B cell (primary cell): ENCODE results near the gene SHB. TPM values are rescaled to one million over a fixed set of nuclear protein-coding genes. Genes with fewer than 3 reads are reported as not detected.

Experiments
- ATAC-seq: fragments of 200-7000 bp; cut with Tn5 transposase; one replicate; pipeline ENCODE4 v1.10.0; 2021; ENCODE audit warnings: low read depth, mild to moderate bottlenecking, moderate number of reproducible peaks, moderate library complexity
- CTCF ChIA-PET: fragments of 350-600 bp; sonication (Branson Sonifier 250); formaldehyde crosslinking; loops from one replicate; lab custom pipeline; 2021; ENCODE audit warnings: antibody characterized with exemption, inconsistent platforms; lab: Charles Lee
- POLR2A ChIA-PET: fragments of 350-600 bp; sonication (Branson Sonifier 250); formaldehyde crosslinking; loops from one replicate; lab custom pipeline; 2021; ENCODE audit warnings: antibody characterized with exemption; lab: Charles Lee
- DNase-seq: peaks from one replicate; pipeline ENCODE4 v3.0.0; 2013
- H2AFZ ChIP-seq: 2 replicates; pipeline ENCODE4 v1.6.1; 2012; ENCODE audit warnings: mild to moderate bottlenecking, low read depth, low read length; ENCODE audit not compliant: insufficient read depth, poor library complexity, severe bottlenecking
- H3K27ac ChIP-seq, 2 donors: 1 replicate in 1 of 2; 2 replicates in 1 of 2; pipeline ENCODE4 v1.5.1; 2012 to 2013; ENCODE audit warnings: low read length in 2 of 2, mild to moderate bottlenecking in 2 of 2, moderate library complexity in 1 of 2
- H3K27me3 ChIP-seq, 4 experiments: fragments of 200-600 bp in 1 of 4; sonication (generic) in 1 of 4; replicated peaks in 1 of 4; 1 replicate in 2 of 4; 2 replicates in 2 of 4; pipeline versions ENCODE4 v1.6.1 to v1.7.0; 2013 to 2016; ENCODE audit warnings: low read length in 3 of 4, mild to moderate bottlenecking in 2 of 4, mixed read lengths in 1 of 4, moderate library complexity in 1 of 4; ENCODE audit not compliant: insufficient read depth in 4 of 4, control insufficient read depth in 3 of 4; ENCODE audit errors: control extremely low read depth in 1 of 4
- H3K36me3 ChIP-seq, 2 experiments: replicated peaks in 1 of 2; 1 replicate in 1 of 2; 2 replicates in 1 of 2; pipeline versions ENCODE4 v1.6.1 to v1.7.1; 2013; ENCODE audit warnings: low read length in 1 of 2; ENCODE audit not compliant: insufficient read depth in 2 of 2, control insufficient read depth in 1 of 2; ENCODE audit errors: control extremely low read depth in 1 of 2, extremely low read depth in 1 of 2
- H3K4me1 ChIP-seq, 2 donors: fragments of 200-600 bp in 1 of 2; sonication (generic) in 1 of 2; 1 replicate in 1 of 2; 2 replicates in 1 of 2; pipeline versions ENCODE4 v1.5.1 to v1.6.1; 2013 to 2017; ENCODE audit warnings: low read length in 2 of 2; ENCODE audit not compliant: control insufficient read depth in 2 of 2, insufficient read depth in 2 of 2
- H3K4me2 ChIP-seq: replicated peaks from 2 replicates; pipeline ENCODE3; 2012; ENCODE audit warnings: mild to moderate bottlenecking, low read depth, low read length; ENCODE audit not compliant: poor library complexity, severe bottlenecking
- H3K4me3 ChIP-seq, 5 experiments: fragments of 200-600 bp in 1 of 5; sonication (generic) in 1 of 5; 1 replicate in 3 of 5; 2 replicates in 2 of 5; pipeline versions ENCODE4 v1.5.1 to v1.7.0; 2011 to 2016; ENCODE audit warnings: low read length in 4 of 5, mild to moderate bottlenecking in 4 of 5, low read depth in 2 of 5, control low read depth in 1 of 5, moderate library complexity in 1 of 5; ENCODE audit not compliant: insufficient read depth in 1 of 5; ENCODE audit errors: control extremely low read depth in 1 of 5, extremely low read depth in 1 of 5
- H3K79me2 ChIP-seq: fragments of 200-600 bp; sonication (generic); one replicate; pipeline ENCODE4 v1.6.0; 2016; ENCODE audit warnings: low read length; ENCODE audit not compliant: control insufficient read depth, insufficient read depth
- H3K9ac ChIP-seq: fragments of 200-600 bp; sonication (generic); 2 replicates; pipeline ENCODE4 v1.6.1; 2017; ENCODE audit warnings: mild to moderate bottlenecking, low read length, moderate library complexity
- H3K9me3 ChIP-seq, 3 donors: one replicate each; pipeline versions ENCODE4 v1.6.1 to v1.7.1; 2013; ENCODE audit warnings: low read length in 2 of 3; ENCODE audit not compliant: control insufficient read depth in 2 of 3, insufficient read depth in 1 of 3; ENCODE audit errors: control extremely low read depth in 1 of 3
- H4K20me1 ChIP-seq: 2 replicates; pipeline ENCODE4 v1.6.0; 2012; ENCODE audit warnings: mild to moderate bottlenecking, low read length; ENCODE audit not compliant: insufficient read depth, control insufficient read depth, poor library complexity, severe bottlenecking
- H3K27ac Mint-ChIP-seq: one replicate; pipeline ENCODE4 v1.8.0; 2021; ENCODE audit warnings: mixed read lengths
- H3K27me3 Mint-ChIP-seq: one replicate; pipeline ENCODE4 v1.8.0; 2021; ENCODE audit warnings: mixed read lengths
- H3K4me1 Mint-ChIP-seq: one replicate; pipeline ENCODE4 v1.8.0; 2021; ENCODE audit warnings: mixed read lengths
- H3K4me3 Mint-ChIP-seq: one replicate; pipeline ENCODE4 v1.8.0; 2021; ENCODE audit warnings: mixed read lengths
- H3K9me3 Mint-ChIP-seq: one replicate; pipeline ENCODE4 v1.8.0; 2022; ENCODE audit warnings: mixed read lengths; ENCODE audit not compliant: insufficient read depth
- EZH2 ChIP-seq: IDR thresholded peaks from 2 replicates; pipeline ENCODE4 v1.6.1; 2012; ENCODE audit warnings: borderline replicate concordance, low read depth, mild to moderate bottlenecking, moderate library complexity, low read length; ENCODE audit not compliant: insufficient read depth, poor library complexity, severe bottlenecking
- WGBS: methylation state at CpG from one replicate; pipeline ENCODE4 v1.1.5; 2013; ENCODE audit warnings: missing lambda C conversion rate; ENCODE audit not compliant: insufficient coverage; 5-methylcytosine and 5-hydroxymethylcytosine counted together
- intact Hi-C: fragments of 100-400 bp; cut with micrococcal nuclease; formaldehyde crosslinking; loops from one replicate; pipeline ENCODE4 v1.10.0; 2022
- polyA plus RNA-seq: library from polyadenylated mRNA; depleted of rRNA; stranded (reverse); fragments of >200 nt; gene quantifications from 2 replicates; pipeline ENCODE4 v1.2.3, GENCODE V29; 2012
- total RNA-seq, 2 donors: library from RNA; stranded (reverse); fragments of 120-200 nt in 1 of 2; gene quantifications; 1 replicate in 1 of 2; 2 replicates in 1 of 2; pipeline versions ENCODE4 v1.2.3 to v1.2.4, GENCODE V29; 2013 to 2022
- TF ChIP-seq, protein P1 (sequence below): fragments of 200-600 bp; IDR thresholded peaks from one replicate; pipeline ENCODE4 v1.8.0; 2022; ENCODE audit warnings: antibody characterized with exemption, mild to moderate bottlenecking

The SHB gene
- total and polyA plus RNA-seq, 2 donors (not counting 1 experiment from before 2014, with no cell fraction given): 0.06 to 1.9 TPM

DNA sequence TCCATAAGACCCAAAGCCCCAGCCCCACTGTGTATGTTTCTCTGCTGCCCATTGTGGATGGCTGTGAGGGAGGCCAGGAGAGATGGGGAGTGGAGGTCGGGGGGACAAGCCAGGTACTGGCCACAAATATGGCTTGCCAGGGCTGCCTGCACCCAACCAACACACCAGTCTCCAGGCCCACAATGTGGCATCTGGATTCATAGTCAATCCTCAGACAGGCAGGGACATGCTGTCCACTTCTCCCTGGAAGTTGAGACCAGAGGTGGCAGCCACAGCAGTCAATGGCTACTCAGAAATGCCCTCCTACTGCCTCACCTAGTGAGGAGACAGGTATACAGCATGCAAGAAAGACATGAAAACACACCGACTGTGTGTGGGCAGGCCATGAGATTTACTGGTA, 103.9 kb downstream of the SHB start:
- DNase-seq (no peak), ATAC-seq (no peak)
- WGBS: 60% methylated on average over 1 of the region's 2 CpGs
- no peaks in the 10 kb centered on the region for H3K79me2 ChIP-seq
- H3K27ac ChIP-seq: no peak overlapping the region
- TF ChIP-seq EZH2: no peak
- TF ChIP-seq, protein P1, sequence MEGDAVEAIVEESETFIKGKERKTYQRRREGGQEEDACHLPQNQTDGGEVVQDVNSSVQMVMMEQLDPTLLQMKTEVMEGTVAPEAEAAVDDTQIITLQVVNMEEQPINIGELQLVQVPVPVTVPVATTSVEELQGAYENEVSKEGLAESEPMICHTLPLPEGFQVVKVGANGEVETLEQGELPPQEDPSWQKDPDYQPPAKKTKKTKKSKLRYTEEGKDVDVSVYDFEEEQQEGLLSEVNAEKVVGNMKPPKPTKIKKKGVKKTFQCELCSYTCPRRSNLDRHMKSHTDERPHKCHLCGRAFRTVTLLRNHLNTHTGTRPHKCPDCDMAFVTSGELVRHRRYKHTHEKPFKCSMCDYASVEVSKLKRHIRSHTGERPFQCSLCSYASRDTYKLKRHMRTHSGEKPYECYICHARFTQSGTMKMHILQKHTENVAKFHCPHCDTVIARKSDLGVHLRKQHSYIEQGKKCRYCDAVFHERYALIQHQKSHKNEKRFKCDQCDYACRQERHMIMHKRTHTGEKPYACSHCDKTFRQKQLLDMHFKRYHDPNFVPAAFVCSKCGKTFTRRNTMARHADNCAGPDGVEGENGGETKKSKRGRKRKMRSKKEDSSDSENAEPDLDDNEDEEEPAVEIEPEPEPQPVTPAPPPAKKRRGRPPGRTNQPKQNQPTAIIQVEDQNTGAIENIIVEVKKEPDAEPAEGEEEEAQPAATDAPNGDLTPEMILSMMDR: no peak
- no peak overlapping the region for H3K4me2 ChIP-seq
- ChIA-PET POLR2A (no interaction called here), CTCF (no interaction called here)
- H3K36me3 ChIP-seq: no peaks in the 10 kb centered on the region
- H4K20me1 ChIP-seq: no peaks in the 10 kb centered on the region
- no peak overlapping the region for H3K4me3 ChIP-seq
- H3K9ac ChIP-seq: no peak overlapping the region
- H3K27me3 ChIP-seq: no peaks in the 10 kb centered on the region
- no peaks in the 10 kb centered on the region for H3K4me1 ChIP-seq
- no peaks in the 10 kb centered on the region for H3K4me1 Mint-ChIP-seq
- H3K27ac Mint-ChIP-seq: no peak overlapping the region
- H2AFZ ChIP-seq: no peak overlapping the region
- intact Hi-C loops: no loop called here
- H3K27me3 Mint-ChIP-seq: no peaks in the 10 kb centered on the region
- H3K4me3 Mint-ChIP-seq: no peak overlapping the region
- no peaks in the 10 kb centered on the region for H3K9me3 ChIP-seq
- no peaks in the 10 kb centered on the region for H3K9me3 Mint-ChIP-seq

GRCh38 chr9:37964740-37965081, 104.3 kb downstream of the SHB start:
- WGBS: 85% methylated on average over 3 of the region's 5 CpGs
- Histone ChIP-seq H3K9ac (no peak overlapping the region), H3K4me2 (no peak overlapping the region), H3K4me1 (no peaks in the 10 kb centered on the region), H4K20me1 (no peaks in the 10 kb centered on the region), H3K4me3 (no peak overlapping the region), H3K27ac (no peak overlapping the region), H3K36me3 (no peaks in the 10 kb centered on the region), H3K9me3 (no peaks in the 10 kb centered on the region), H2AFZ (no peak overlapping the region), H3K79me2 (no peaks in the 10 kb centered on the region), H3K27me3 (no peaks in the 10 kb centered on the region)
- no peak overlapping the region for H3K27ac Mint-ChIP-seq
- DNase-seq (no peak), ATAC-seq (no peak)
- TF ChIP-seq, protein P1: no peak
- no peak for TF ChIP-seq EZH2
- POLR2A ChIA-PET: no interaction called here
- no peaks in the 10 kb centered on the region for H3K27me3 Mint-ChIP-seq
- H3K9me3 Mint-ChIP-seq: no peaks in the 10 kb centered on the region
- CTCF ChIA-PET: no interaction called here
- H3K4me3 Mint-ChIP-seq: no peak overlapping the region
- intact Hi-C loops: no loop called here
- no peaks in the 10 kb centered on the region for H3K4me1 Mint-ChIP-seq
